HL-60 (cell line): ENCODE data around the gene RIN3.

Experiments
- DNase-seq, 2 experiments: peaks; one replicate each; pipeline ENCODE4 v3.0.0-alpha.2; 2010 to 2020; ENCODE audit warnings: low read depth in 1 of 2, low spot score in 1 of 2
- H3K27ac ChIP-seq: fragments of 250-450 bp; sonication (Bioruptor Pico); replicated peaks from 2 replicates; pipeline ENCODE4 v1.5.1; 2020; ENCODE audit warnings: mild to moderate bottlenecking, moderate library complexity
- H3K27me3 ChIP-seq: fragments of 250-450 bp; sonication (Bioruptor Pico); 2 replicates; pipeline ENCODE4 v1.5.1; 2021; ENCODE audit warnings: mild to moderate bottlenecking, moderate library complexity; ENCODE audit not compliant: insufficient read depth, poor library complexity, severe bottlenecking
- H3K4me3 ChIP-seq: replicated peaks from 2 replicates; pipeline ENCODE4 v1.5.1; 2011; ENCODE audit warnings: mild to moderate bottlenecking, control low read depth, low read length; ENCODE audit not compliant: insufficient read depth
- CTCF ChIP-seq: IDR thresholded peaks from one replicate; pipeline ENCODE4 v1.5.1; 2011; ENCODE audit warnings: low read length, control low read depth, inconsistent platforms; ENCODE audit not compliant: insufficient read depth
- GABPA ChIP-seq: IDR thresholded peaks from 2 replicates; pipeline ENCODE4 v1.6.1; 2012; ENCODE audit warnings: low read depth
- POLR2AphosphoS5 ChIP-seq: IDR thresholded peaks from 2 replicates; pipeline ENCODE4 v1.6.1; 2012; ENCODE audit warnings: low read depth
- REST ChIP-seq: IDR thresholded peaks from 2 replicates; pipeline ENCODE4 v1.6.1; 2012; ENCODE audit warnings: low read depth; ENCODE audit not compliant: insufficient replicate concordance
- SPI1 ChIP-seq: IDR thresholded peaks from 2 replicates; pipeline ENCODE4 v1.6.1; 2012; ENCODE audit warnings: low read depth, mild to moderate bottlenecking, borderline replicate concordance

Gene RIN3

GRCh38 chr14:92556863-92557543 lies 43.4 kb downstream of the RIN3 start:
- TF ChIP-seq SPI1 (no peak), REST (no peak), CTCF (no peak), POLR2AphosphoS5 (no peak), GABPA (no peak)
- no peak overlapping the region for H3K4me3 ChIP-seq

GRCh38 chr14:92557544-92557912 lies 43.9 kb downstream of the RIN3 start:
- H3K27me3 ChIP-seq = no peaks in the 10 kb centered on the region
- H3K27ac ChIP-seq = no peak overlapping the region
- no peak overlapping the region for H3K4me3 ChIP-seq
- no peak for TF ChIP-seq REST
- TF ChIP-seq POLR2AphosphoS5 = no peak
- no peak for TF ChIP-seq GABPA
- TF ChIP-seq CTCF = no peak
- TF ChIP-seq SPI1 = no peak
- no peak for DNase-seq

More at GRCh38 chr14:92556863-92557543, 43.4 kb downstream of the RIN3 start:
- no peaks in the 10 kb centered on the region for H3K27me3 ChIP-seq
- H3K27ac ChIP-seq = no peak overlapping the region
- DNase-seq = no peak

- Histone ChIP-seq H3K4me3 (no peak overlapping the region), H3K27ac (no peak overlapping the region), H3K27me3 (no peaks in the 10 kb centered on the region)
- no peak for DNase-seq
- no peak for TF ChIP-seq REST
Measured at GRCh38 chr14:92558319-92558718, 44.7 kb downstream of the RIN3 start.

GRCh38 chr14:92559486-92559885 lies 45.9 kb downstream of the RIN3 start:
- Histone ChIP-seq H3K4me3 (no peak overlapping the region), H3K27ac (no peak overlapping the region), H3K27me3 (no peaks in the 10 kb centered on the region)
- TF ChIP-seq POLR2AphosphoS5 (no peak), GABPA (no peak), SPI1 (no peak), CTCF (no peak), REST (no peak)
- DNase-seq = no peak
